ENCODE data around the gene CASP5.

CASP5 gene

DNA sequence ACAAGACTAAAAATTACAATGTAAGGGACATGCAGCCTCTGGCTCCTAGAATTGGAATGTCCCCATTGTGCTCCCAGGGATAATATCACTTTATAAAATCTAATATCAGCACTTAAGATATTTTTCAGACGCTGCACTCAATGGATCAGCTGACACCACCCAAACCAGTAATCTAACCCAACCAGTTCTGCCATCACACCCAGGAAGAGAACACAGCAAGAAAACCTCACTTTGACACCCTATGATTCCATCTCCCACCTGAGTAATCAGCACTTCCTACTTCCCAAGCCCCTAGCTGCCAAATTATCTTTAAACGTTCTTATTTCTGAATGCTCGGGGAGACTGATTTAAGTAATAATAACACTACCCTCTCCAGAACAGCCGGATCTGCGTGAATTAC lies 57.2 kb downstream of the CASP5 start:
- DNase-seq = no peak

- no peak for DNase-seq
Measured at GRCh38 chr11:104964247-104964646, 58.7 kb downstream of the CASP5 start.

- DNase-seq = no peak
Measured at GRCh38 chr11:104962852-104963251, 60.1 kb downstream of the CASP5 start.

DNA sequence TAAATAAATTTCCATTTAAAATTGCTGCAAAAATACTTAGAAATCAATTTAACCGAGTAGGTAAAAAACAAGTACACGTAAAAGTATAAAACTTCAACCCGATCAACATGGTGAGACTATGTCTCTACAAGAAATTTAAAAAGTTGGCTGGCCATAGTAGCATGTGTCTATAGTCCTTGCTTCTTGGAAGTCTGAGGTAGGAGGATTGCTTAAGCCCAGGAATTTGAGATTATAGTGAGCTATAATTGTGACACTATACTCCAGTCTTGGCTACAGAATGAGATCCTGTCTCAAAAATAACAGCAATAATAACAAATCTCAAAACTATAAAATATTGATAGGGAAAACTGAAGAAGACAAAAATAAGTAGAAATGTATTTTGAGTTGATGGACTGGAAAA lies 65.7 kb downstream of the CASP5 start:
- DNase-seq = no peak

- no peak for DNase-seq
Measured at GRCh38 chr11:104956528-104956927, 66.4 kb downstream of the CASP5 start.

DNA sequence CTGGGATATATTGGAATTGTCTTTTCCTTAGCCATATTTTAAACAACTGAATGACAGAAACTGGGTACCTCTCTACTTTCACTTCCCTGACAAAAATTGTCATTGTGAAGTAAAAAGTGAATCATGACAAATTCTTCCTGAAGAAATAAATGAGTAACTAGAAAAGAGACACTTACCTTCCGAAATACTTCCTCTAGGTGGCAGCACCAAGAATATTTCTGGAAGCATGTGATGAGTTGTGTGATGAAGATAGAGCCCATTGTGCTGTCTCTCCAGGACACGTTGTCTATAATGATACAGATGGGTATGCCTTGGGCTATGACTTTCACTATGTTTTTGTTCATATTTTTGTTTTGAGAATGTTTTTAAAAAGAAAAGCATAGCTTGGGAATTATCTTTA lies 76.1 kb downstream of the CASP5 start:
- DNase-seq = peak in 1 of 2 experiments; percentile 8

Data from stimulated activated CD4-positive, alpha-beta T cell treated with anti-CD3 and anti-CD28 coated beads, Interleukin-4, amount 100 ng/mL, for 4 hours (primary cell).